ENCODE results near the gene CDKN2B-AS1. TPM values are rescaled to one million over a fixed set of nuclear protein-coding genes. Genes with fewer than 3 reads are reported as not detected.

The CDKN2B-AS1 gene
- total and polyA plus RNA-seq, 2 of the 13 experiments (the other 11 are each of a cell fraction or from before 2014, with no cell fraction given), result 0.64 to 2.3 TPM

DNA sequence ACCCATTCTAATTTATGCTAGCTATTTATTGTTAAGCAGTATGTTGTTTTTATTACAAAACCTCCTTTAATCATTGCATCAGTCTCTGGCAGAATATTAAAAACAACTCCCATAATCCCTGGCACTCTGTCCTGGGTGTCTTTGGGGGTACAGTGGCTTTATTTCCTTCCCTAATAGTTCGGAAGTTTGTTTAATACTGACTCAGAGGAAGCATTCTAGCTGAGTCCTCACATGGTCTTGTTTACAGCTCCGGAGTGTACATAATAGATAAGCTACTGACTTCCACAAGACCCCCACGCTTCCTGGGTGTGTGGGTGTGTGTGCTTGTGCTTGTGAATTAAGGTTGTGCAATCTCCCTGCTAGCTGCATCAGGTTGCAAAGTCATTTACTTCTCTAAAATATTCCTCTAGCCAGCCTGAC, 164.3 kb downstream of the CDKN2B-AS1 start (continued):
- TF ChIP-seq, protein P1, sequence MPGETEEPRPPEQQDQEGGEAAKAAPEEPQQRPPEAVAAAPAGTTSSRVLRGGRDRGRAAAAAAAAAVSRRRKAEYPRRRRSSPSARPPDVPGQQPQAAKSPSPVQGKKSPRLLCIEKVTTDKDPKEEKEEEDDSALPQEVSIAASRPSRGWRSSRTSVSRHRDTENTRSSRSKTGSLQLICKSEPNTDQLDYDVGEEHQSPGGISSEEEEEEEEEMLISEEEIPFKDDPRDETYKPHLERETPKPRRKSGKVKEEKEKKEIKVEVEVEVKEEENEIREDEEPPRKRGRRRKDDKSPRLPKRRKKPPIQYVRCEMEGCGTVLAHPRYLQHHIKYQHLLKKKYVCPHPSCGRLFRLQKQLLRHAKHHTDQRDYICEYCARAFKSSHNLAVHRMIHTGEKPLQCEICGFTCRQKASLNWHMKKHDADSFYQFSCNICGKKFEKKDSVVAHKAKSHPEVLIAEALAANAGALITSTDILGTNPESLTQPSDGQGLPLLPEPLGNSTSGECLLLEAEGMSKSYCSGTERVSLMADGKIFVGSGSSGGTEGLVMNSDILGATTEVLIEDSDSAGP (CRISPR knock-in tag; IDR thresholded peaks at IDR 0.05; ENCODE audit: borderline replicate concordance), result no peak
- TF ChIP-seq CHD2 (IDR thresholded peaks at IDR 0.05; ENCODE audit: low read depth, low read length) (no peak), XBP1 (CRISPR knock-in tag; IDR thresholded peaks at IDR 0.05) (no peak), MXI1 (IDR thresholded peaks at IDR 0.05; ENCODE audit: borderline replicate concordance, low read depth, low read length) (no peak; the same call in 2 of the 3 replicates), KLF11 (CRISPR knock-in tag; IDR thresholded peaks at IDR 0.05) (no peak), EP300 (IDR thresholded peaks at IDR 0.05; ENCODE audit: low read depth in 2 of 2, low read length in 2 of 2) (peak in 1 of 2 experiments; percentile 91; a peak in 2 of 4 replicates), EP300 (CRISPR knock-in tag; IDR thresholded peaks at IDR 0.05; ENCODE audit: borderline replicate concordance) (peak; percentile 96), ZNF614 (CRISPR knock-in tag; IDR thresholded peaks at IDR 0.05; ENCODE audit: borderline replicate concordance) (no peak; the same call in 1 of the 2 replicates), ZNF468 (CRISPR knock-in tag; IDR thresholded peaks at IDR 0.05) (no peak)

DNA sequence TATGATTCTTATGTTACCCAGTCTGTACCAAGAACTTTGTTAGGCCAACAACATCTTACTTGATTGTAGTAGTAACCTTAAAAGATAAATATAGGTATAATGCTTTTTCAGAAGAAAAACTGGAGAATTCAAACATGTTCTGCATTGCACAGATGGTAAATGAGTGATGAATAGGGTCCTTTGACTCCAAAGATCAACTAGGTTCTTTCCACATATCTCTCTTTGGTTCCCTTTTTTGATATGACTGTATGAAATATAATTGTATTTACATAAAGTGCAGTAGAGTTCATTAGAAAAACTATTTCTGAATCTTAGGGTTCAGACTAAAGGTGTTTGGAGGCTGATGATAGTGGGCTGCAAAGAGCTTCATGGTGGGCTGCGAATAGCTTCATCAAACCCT, 165.0 kb downstream of the CDKN2B-AS1 start:
- ChIA-PET CTCF (ENCODE audit: low intra/inter-chr PET ratio, low total read pairs) (no interaction called here), POLR2A (interaction anchor here (0.8 to 1.7 kb wide), 4 partner anchors 42 to 79 kb away, joined by 3 to 9 read pairs (median 4); no protein-coding TSS in a partner anchor)
- Histone ChIP-seq H2AFZ (ENCODE audit: low read length) (no peak overlapping the region), H4K20me1 (ENCODE audit: insufficient read depth, low read length) (no peaks in the 10 kb centered on the region), H3K4me1 (ENCODE audit: insufficient read depth, low read length) (peaks cover 25% of the 10 kb centered on the region), H3K9me3 (ENCODE audit: low read length) (no peaks in the 10 kb centered on the region), H3K9ac (ENCODE audit: insufficient read depth, low read depth, low read length) (no peak overlapping the region), H3K27me3 (ENCODE audit: control insufficient read depth in 1 of 2, insufficient read depth in 2 of 2, low read length in 2 of 2) (no peaks in the 10 kb centered on the region), H3K79me2 (ENCODE audit: insufficient read depth, low read length) (no peaks in the 10 kb centered on the region), H3K27ac (ENCODE audit: extremely low read length, insufficient read depth, low read length) (no peak overlapping the region), H3K36me3 (replicated peaks in 1 of 2; ENCODE audit: control insufficient read depth in 1 of 2, insufficient read depth in 2 of 2, low read length in 2 of 2) (no peaks in the 10 kb centered on the region), H3K4me3 (replicated peaks in 1 of 3; ENCODE audit: insufficient read depth in 1 of 3, low read depth in 2 of 3, low read length in 3 of 3) (no peak overlapping the region), H3K4me2 (ENCODE audit: low read depth, low read length) (no peak overlapping the region)
- FAIRE-seq (no peak), DNase-seq (ENCODE audit: low spot score) (no peak), ATAC-seq (no peak)
- in situ Hi-C loops (cut with HindIII; ENCODE audit: extremely low pct_ligation_motif_present, low pct_unique_long_range_greater_than_20kb), result no loop called here
- WGBS (ENCODE audit: low lambda C conversion rate), result 80% methylated on average over 1 of the region's 1 CpG
- intact Hi-C loops (cut with micrococcal nuclease; ENCODE audit: unreplicated experiment), result no loop called here
- no peak for TF ChIP-seq ONECUT2 (CRISPR knock-in tag; IDR thresholded peaks at IDR 0.05)
- no peak for TF ChIP-seq KMT2A (CRISPR knock-in tag; IDR thresholded peaks at IDR 0.05)
- TF ChIP-seq, protein P2, sequence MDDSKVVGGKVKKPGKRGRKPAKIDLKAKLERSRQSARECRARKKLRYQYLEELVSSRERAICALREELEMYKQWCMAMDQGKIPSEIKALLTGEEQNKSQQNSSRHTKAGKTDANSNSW (CRISPR knock-in tag; IDR thresholded peaks at IDR 0.05; ENCODE audit: borderline replicate concordance), result no peak
- TF ChIP-seq, protein P3, sequence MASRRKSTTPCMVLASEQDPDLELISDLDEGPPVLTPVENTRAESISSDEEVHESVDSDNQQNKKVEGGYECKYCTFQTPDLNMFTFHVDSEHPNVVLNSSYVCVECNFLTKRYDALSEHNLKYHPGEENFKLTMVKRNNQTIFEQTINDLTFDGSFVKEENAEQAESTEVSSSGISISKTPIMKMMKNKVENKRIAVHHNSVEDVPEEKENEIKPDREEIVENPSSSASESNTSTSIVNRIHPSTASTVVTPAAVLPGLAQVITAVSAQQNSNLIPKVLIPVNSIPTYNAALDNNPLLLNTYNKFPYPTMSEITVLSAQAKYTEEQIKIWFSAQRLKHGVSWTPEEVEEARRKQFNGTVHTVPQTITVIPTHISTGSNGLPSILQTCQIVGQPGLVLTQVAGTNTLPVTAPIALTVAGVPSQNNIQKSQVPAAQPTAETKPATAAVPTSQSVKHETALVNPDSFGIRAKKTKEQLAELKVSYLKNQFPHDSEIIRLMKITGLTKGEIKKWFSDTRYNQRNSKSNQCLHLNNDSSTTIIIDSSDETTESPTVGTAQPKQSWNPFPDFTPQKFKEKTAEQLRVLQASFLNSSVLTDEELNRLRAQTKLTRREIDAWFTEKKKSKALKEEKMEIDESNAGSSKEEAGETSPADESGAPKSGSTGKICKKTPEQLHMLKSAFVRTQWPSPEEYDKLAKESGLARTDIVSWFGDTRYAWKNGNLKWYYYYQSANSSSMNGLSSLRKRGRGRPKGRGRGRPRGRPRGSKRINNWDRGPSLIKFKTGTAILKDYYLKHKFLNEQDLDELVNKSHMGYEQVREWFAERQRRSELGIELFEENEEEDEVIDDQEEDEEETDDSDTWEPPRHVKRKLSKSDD (CRISPR knock-in tag; IDR thresholded peaks at IDR 0.05; ENCODE audit: low read depth), result no peak
- no peak for TF ChIP-seq ZNF207 (IDR thresholded peaks at IDR 0.05; ENCODE audit: borderline replicate concordance)
- TF ChIP-seq, protein P4, sequence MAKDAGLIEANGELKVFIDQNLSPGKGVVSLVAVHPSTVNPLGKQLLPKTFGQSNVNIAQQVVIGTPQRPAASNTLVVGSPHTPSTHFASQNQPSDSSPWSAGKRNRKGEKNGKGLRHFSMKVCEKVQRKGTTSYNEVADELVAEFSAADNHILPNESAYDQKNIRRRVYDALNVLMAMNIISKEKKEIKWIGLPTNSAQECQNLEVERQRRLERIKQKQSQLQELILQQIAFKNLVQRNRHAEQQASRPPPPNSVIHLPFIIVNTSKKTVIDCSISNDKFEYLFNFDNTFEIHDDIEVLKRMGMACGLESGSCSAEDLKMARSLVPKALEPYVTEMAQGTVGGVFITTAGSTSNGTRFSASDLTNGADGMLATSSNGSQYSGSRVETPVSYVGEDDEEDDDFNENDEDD (CRISPR knock-in tag; IDR thresholded peaks at IDR 0.05; ENCODE audit: borderline replicate concordance), result no peak
- TF ChIP-seq, protein P5, sequence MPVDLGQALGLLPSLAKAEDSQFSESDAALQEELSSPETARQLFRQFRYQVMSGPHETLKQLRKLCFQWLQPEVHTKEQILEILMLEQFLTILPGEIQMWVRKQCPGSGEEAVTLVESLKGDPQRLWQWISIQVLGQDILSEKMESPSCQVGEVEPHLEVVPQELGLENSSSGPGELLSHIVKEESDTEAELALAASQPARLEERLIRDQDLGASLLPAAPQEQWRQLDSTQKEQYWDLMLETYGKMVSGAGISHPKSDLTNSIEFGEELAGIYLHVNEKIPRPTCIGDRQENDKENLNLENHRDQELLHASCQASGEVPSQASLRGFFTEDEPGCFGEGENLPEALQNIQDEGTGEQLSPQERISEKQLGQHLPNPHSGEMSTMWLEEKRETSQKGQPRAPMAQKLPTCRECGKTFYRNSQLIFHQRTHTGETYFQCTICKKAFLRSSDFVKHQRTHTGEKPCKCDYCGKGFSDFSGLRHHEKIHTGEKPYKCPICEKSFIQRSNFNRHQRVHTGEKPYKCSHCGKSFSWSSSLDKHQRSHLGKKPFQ (CRISPR knock-in tag; IDR thresholded peaks at IDR 0.05; ENCODE audit: insufficient replicate concordance), result no peak
- TF ChIP-seq HCFC1 (IDR thresholded peaks at IDR 0.05; ENCODE audit: low read depth, low read length), result no peak
- no TSS peak for BruUV-seq (replicated peaks)

All from HepG2 (cell line).